HG03558 (cell line): Measurements from ENCODE around the gene NDC80.
"Not testable (repeated sequence)": the region's sequence is repeated elsewhere in the genome, so short reads cannot be mapped to it uniquely, and the experiment has no call there.

Experiments used
- ATAC-seq: cut with Tn5 transposase; IDR thresholded peaks from one replicate; pipeline ENCODE4 v1.9.1; 2021; ENCODE audit warnings: moderate number of reproducible peaks; ENCODE audit not compliant: unreplicated experiment; ENCODE audit errors: extremely low read depth

Gene NDC80

DNA sequence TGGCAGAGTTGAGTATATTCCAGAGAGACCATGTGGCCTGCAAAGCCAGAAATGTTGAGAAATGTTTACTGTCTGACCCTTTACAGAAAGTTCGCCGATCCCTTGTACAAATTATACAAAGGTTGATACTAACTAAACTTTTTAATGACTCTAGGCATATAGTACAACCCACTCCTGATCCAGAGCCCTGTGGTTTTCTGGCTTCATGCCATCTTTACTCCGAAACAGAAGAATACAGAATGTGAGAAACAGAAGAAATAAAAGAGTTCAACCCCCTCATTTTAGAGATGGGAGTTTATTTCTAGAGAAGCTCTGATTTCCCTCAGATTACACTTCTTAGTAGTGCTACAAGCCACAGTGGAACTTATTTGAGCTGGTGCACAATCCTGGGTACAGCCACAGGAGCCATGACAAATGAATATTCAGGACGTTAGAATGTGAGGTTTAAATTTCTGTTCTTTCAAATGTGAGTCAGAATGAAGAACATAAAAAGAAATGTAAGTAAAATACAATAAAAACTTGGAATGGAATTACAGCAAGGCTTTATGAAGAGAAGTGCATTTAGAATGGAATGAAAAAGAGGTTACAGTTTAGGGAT lies 46.1 kb downstream of the NDC80 start:
- ATAC-seq: no peak

- ATAC-seq: no peak
Measured at GRCh38 chr18:2618009-2618408, 46.7 kb downstream of the NDC80 start.

DNA sequence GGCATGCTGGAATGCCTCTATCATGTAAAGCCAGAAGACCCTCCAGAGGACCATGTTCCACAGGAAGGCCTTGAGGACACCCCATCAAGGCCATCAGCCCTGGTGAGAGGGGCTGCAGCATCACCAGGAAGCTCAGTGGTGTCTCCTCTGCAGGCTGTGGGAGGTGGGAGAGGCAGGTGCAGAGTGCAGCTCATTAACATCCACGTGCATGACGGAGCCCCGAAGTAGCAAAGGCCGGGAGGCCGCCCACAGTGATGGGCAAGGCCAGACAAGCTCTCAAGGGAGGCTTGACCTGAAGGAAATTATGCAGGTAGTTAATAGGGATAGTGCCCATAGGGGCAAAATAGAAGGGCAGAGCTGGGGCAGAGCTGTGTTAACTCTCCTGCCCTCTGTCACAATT lies 53.9 kb downstream of the NDC80 start:
- no peak for ATAC-seq

DNA sequence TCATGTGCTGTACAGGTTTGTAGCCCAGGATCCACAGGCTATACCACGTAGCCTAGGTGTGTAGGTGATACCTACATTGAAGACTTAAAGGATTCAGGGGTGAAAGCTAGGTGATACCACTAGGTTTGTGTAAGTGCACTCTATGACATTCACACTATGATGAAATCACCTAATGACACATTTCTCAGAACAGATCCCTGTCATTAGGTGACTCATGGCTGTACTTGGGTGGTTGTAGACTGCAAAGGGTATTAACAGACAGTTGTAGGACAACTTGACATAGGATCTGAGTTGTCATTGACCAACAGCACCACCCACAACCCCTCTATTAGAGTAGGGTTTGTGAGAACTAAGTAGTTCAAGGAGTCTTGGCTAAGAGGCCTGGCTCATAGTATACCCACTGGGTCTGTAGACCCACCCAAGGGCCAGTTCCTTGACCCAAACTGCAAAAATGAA lies 56.5 kb downstream of the NDC80 start:
- ATAC-seq: no peak

DNA sequence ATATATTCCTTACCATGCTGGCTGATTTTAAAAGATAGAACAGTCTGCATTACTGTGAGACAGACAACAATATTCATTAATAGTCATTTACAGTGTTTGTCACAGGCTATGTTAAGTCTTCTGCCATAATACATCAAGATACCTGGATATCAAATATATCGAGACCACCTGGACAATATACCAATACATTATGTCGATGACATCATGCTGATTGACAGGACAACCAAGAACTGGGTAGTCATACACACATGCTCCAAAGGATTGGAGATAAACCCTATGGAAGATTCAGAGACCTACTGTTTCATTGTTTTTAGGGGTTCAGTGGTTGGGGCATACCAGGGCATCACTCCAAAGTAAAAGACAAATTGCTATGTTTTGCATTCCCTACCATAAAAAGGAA lies 57.6 kb downstream of the NDC80 start:
- no peak for ATAC-seq

GRCh38 chr18:2635586-2635985 lies 64.2 kb downstream of the NDC80 start:
- no peak for ATAC-seq

DNA sequence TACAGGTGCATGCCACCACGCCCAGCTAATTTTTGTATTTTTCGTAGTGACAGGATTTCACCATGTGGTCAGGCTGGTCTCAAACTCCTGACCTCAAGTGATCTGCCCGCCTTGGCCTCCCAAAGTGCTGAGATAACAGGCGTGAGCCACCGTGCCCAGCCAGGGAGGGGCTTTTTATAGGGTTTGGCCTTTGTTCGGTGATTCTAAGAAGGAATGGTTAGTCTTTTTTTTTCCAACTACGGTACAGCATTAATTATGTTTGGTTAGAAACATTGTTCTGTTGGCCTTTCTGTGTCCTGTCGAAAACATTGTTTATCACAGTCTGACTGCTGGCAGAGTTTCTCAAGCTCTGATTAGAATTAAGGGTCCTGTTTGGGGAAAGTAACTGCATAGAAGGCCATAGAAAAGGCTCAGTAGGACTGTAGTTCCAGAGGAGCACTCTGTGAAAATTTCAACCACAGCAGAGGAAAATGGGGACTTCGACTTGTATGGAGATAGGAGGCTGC lies 64.8 kb downstream of the NDC80 start:
- no peak for ATAC-seq

DNA sequence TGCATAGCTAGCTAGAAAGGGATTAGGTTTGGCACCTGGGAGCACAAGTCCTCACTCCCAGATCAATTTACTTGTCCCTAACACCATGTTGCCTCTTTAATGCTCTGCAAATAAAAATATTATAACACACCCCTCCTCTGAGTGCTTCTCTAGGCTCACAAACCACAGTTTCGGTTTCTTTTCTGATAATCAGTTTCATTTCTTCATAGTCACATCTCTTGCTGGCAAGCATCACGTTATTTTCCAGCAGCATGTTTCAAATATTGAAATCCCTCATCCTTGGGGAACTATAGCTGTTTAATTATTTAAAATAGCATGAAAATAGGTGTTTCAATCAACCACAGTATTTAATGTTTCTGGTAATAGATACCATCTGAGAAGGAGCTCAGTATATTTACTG lies 70.3 kb downstream of the NDC80 start:
- peak; percentile 73 for ATAC-seq

GRCh38 chr18:2642771-2643170 lies 71.4 kb downstream of the NDC80 start:
- no peak for ATAC-seq

GRCh38 chr18:2644535-2644934 lies 73.2 kb downstream of the NDC80 start:
- ATAC-seq: no peak

DNA sequence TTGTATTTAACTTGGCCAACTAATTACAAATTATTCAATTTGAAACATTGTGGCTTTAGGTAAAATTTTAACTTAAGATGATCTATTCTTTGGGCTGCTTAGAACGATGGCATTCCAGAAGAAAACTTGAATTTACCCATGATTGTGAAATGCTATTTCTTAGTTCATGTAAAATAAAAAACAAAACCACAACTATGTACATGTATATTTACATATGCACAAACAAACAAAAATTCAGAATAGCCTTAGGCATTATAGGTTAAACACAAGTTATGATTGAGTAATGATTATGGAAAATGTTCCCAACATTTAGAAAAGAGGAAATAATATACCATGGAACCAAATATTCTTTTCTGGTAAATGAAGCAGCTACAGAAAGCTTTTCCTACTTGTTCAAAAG lies 80.6 kb downstream of the NDC80 start:
- no peak for ATAC-seq

DNA sequence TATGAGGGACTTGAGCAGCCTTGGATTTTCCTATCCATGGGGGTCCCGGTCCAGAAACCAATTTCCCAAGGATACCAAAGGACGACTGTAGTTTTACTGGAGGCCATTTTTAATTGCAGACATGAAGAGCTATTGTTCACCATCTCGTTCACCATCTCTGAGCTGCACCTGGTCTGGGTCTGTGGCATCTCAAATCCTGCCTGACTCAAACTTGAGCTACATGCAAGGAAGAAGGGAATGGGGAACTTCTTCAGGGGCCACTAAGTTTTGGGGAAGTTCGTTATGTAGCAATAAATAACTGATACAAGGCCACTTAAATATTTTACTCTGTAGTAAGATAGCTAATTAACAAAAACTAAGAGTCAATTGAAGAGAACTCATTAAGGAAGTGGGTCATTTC lies 82.1 kb downstream of the NDC80 start:
- ATAC-seq: no peak

GRCh38 chr18:2654169-2654927 lies 83.0 kb downstream of the NDC80 start:
- no peak for ATAC-seq

- peak; percentile 10 for ATAC-seq
Measured at GRCh38 chr18:2654928-2655177, 83.5 kb downstream of the NDC80 start.

GRCh38 chr18:2655178-2655953 lies 84.0 kb downstream of the NDC80 start, which contains the start of gene SMCHD1:
TSS of gene SMCHD1 (plus strand) at chr18:2655726. CDS start at chr18:2656076, 350 bp downstream.
- ATAC-seq: peak; percentile 42

DNA sequence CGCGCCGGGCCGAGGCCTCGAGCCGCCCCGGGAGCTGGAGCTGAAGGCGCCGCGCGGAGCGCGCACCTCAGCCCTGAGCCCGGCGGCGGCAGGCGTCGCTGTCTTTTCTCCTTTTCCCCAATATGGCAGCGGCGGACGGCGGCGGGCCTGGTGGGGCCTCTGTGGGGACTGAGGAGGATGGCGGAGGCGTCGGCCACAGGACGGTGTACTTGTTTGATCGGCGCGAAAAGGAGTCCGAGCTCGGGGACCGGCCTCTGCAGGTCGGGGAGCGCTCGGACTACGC lies 84.5 kb downstream of the NDC80 start:
- peak; percentile 9 for ATAC-seq

GRCh38 chr18:2656237-2656980 lies 85.1 kb downstream of the NDC80 start:
- no peak for ATAC-seq

DNA sequence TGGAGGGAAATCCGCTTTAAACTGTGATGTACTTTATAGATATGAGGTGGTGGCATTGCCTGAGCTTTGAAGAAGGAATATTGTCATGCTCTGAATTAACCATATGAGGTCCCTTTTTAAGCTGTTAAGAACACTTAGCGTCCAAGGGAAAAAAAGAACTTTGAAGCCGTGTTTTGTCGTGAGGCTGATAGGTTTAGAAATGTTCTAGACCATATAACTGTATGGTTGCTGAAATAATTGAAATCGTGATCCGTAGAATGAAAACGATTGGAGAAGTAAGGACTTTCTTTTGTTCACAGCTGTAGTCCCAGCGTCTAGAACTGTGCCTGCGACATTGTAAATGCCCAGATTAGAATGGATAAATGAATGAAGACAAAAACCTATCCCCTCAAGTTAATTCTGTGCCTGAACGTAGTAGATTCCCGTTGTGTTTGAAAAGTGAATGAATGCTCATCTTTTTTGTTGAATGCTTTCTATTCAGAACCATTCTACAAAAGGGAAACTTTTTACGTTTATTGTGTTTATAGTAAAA lies 85.7 kb downstream of the NDC80 start:
- ATAC-seq: no peak

GRCh38 chr18:2657788-2658458 lies 86.6 kb downstream of the NDC80 start:
- no peak for ATAC-seq

- ATAC-seq: not testable (repeated sequence)
Measured at GRCh38 chr18:2660849-2661248, 89.5 kb downstream of the NDC80 start.
